ENCODE results near the gene CLPX. TPM values are rescaled to one million over a fixed set of nuclear protein-coding genes. Genes with fewer than 3 reads are reported as not detected.

The CLPX gene
- total RNA-seq, 2 donors from 2014 or later: 36.2 to 41.2 TPM

GRCh38 chr15:65176056-65176455 lies 9.1 kb downstream of the CLPX start:
- H3K27me3 ChIP-seq (replicated peaks; ENCODE audit: insufficient read depth): no peaks in the 10 kb centered on the region
- intact Hi-C loops (cut with DNase I): no loop called here
- TF ChIP-seq POLR2AphosphoS5 (IDR thresholded peaks at IDR 0.05): no peak
- no peak for TF ChIP-seq CTCF (IDR thresholded peaks at IDR 0.05)
- TF ChIP-seq POLR2A (IDR thresholded peaks at IDR 0.05): no peak
- H3K9me3 ChIP-seq: no peaks in the 10 kb centered on the region
- H3K4me1 ChIP-seq (replicated peaks): peaks cover 2% of the 10 kb centered on the region
- peaks cover 0 to 7% of the 10 kb centered on the region in 2 donors for H3K36me3 ChIP-seq
- H3K4me3 ChIP-seq: no peak overlapping the region
- no peak for DNase-seq (ENCODE audit: low spot score)
- H3K27ac ChIP-seq: no peak overlapping the region

DNA sequence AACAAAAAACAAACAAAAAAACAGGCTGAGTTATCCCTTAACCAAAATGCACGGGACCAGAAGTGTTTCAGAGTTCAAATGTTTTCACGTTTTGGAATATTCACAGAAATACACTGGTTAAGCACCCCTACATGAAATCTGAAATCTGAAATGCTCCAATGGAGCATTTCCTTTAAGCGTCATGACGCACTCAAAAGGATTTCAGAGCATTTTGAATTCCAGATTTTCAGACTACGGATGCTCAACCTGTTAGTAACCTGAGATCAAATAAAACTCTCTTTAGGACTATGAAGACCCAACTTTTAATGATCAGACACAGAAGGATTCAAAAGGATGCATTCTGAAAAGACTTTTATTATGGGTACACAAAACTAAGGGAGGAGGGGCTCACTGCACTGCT lies 9.6 kb downstream of the CLPX start:
- no peak overlapping the region for H3K4me3 ChIP-seq
- H3K36me3 ChIP-seq: peaks cover 0 to 7% of the 10 kb centered on the region in 2 donors
- H3K4me1 ChIP-seq (replicated peaks): peaks cover 2% of the 10 kb centered on the region
- TF ChIP-seq POLR2AphosphoS5 (IDR thresholded peaks at IDR 0.05): no peak
- no peaks in the 10 kb centered on the region for H3K27me3 ChIP-seq (replicated peaks; ENCODE audit: insufficient read depth)
- H3K27ac ChIP-seq: no peak overlapping the region
- no peaks in the 10 kb centered on the region for H3K9me3 ChIP-seq
- 89% methylated on average over 5 of the region's 5 CpGs for WGBS
- DNase-seq (ENCODE audit: low spot score): no peak
- intact Hi-C loops (cut with DNase I): no loop called here

- no peak overlapping the region for H3K27ac ChIP-seq
- H3K4me3 ChIP-seq: no peak overlapping the region
- TF ChIP-seq CTCF (IDR thresholded peaks at IDR 0.05) (no peak), POLR2A (IDR thresholded peaks at IDR 0.05) (no peak), POLR2AphosphoS5 (IDR thresholded peaks at IDR 0.05) (no peak)
- no peak for DNase-seq (ENCODE audit: low spot score)
- H3K36me3 ChIP-seq: peaks cover 0 to 7% of the 10 kb centered on the region in 2 donors
- H3K27me3 ChIP-seq (replicated peaks; ENCODE audit: insufficient read depth): no peaks in the 10 kb centered on the region
- no peaks in the 10 kb centered on the region for H3K9me3 ChIP-seq
- peaks cover 2% of the 10 kb centered on the region for H3K4me1 ChIP-seq (replicated peaks)
- intact Hi-C loops (cut with DNase I): no loop called here
- WGBS: 84% methylated on average over 5 of the region's 5 CpGs
These were observed 10.6 kb downstream of the CLPX start for GRCh38 chr15:65174509-65174908.

DNA sequence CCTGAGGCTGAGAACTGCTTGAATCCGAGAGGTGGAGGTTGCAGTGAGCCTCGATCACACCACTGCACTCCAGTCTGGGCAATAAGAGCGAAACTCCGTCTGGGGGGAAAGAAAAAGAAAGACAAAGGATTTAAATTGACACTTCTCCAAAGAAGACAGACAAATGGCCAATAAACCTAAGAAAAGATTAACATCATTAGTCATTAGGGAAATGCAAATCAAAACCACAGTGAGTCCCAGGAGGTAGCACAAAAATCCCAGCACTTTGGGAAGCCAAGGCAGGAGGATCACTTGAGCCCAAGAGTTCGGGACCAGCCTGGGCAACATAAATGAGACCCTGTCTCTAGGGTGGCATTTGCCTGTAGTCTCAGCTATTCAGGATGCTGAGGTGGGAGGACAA lies 12.6 kb downstream of the CLPX start:
- no peaks in the 10 kb centered on the region for H3K9me3 ChIP-seq
- intact Hi-C loops (cut with DNase I): no loop called here
- H3K4me3 ChIP-seq: no peak overlapping the region
- no peak for TF ChIP-seq POLR2A (IDR thresholded peaks at IDR 0.05)
- TF ChIP-seq POLR2AphosphoS5 (IDR thresholded peaks at IDR 0.05): no peak
- no peak for TF ChIP-seq CTCF (IDR thresholded peaks at IDR 0.05)
- no peak overlapping the region for H3K27ac ChIP-seq
- H3K4me1 ChIP-seq (replicated peaks): peaks cover 2% of the 10 kb centered on the region
- WGBS: 92% methylated on average over 5 of the region's 5 CpGs
- H3K36me3 ChIP-seq: peaks cover 0 to 7% of the 10 kb centered on the region in 2 donors
- no peaks in the 10 kb centered on the region for H3K27me3 ChIP-seq (replicated peaks; ENCODE audit: insufficient read depth)
- no peak for DNase-seq (ENCODE audit: low spot score)

DNA sequence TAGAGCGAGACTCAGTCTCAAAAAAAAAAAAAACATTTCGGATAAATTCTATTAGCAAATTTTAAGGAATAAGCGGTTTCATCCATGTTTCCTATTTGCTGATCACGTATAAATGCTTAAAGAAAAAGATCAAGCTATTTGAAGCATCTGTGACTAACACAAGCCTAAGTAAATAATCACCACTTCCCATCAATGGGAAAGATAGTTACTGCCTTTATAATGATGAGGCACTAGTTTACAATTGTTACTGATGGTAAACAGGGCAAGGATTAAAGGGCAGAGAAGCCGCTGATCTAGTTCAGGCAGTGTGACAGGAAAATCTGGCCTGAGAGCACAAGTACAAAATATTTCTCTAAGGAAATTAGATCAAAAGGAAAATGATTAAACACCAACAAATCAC lies 13.7 kb downstream of the CLPX start:
- Histone ChIP-seq H3K4me1 (replicated peaks) (peaks cover 2% of the 10 kb centered on the region), H3K27ac (no peak overlapping the region), H3K4me3 (no peak overlapping the region), H3K9me3 (no peaks in the 10 kb centered on the region), H3K27me3 (replicated peaks; ENCODE audit: insufficient read depth) (no peaks in the 10 kb centered on the region), H3K36me3 (peaks cover 0 to 7% of the 10 kb centered on the region in 2 donors)
- intact Hi-C loops (cut with DNase I): no loop called here
- no peak for TF ChIP-seq POLR2A (IDR thresholded peaks at IDR 0.05)
- no peak for TF ChIP-seq POLR2AphosphoS5 (IDR thresholded peaks at IDR 0.05)
- no peak for TF ChIP-seq CTCF (IDR thresholded peaks at IDR 0.05)
- no peak for DNase-seq (ENCODE audit: low spot score)
- WGBS: 78% methylated on average over 5 of the region's 5 CpGs

All from prostate gland (tissue), 2 donors.